Tibial nerve (tissue), 4 donors: ENCODE measurements around the gene AMBP. TPM values are rescaled to one million over a fixed set of nuclear protein-coding genes. Genes with fewer than 3 reads are reported as not detected.

Experiments used
- DNase-seq, 2 donors: peaks; one replicate each; pipeline ENCODE4 v3.0.0-alpha.2; 2019; ENCODE audit warnings: low spot score in 2 of 2
- H3K27ac ChIP-seq, 4 donors: fragments of 200-600 bp; sonication (generic) in 3 of 4; one replicate each; pipeline ENCODE4 v1.5.1; 2017 to 2019; ENCODE audit warnings: mild to moderate bottlenecking in 1 of 4
- H3K27me3 ChIP-seq, 2 donors: fragments of 200-600 bp; sonication (generic) in 1 of 2; one replicate each; pipeline versions ENCODE4 v1.5.1 to v1.6.0; 2017 to 2019
- H3K36me3 ChIP-seq, 3 donors: fragments of 200-600 bp; sonication (generic); one replicate each; pipeline ENCODE4 v1.5.1; 2018 to 2019
- H3K4me1 ChIP-seq, 4 donors: fragments of 200-600 bp; sonication (generic) in 3 of 4; one replicate each; pipeline ENCODE4 v1.5.1; 2017 to 2019
- H3K4me3 ChIP-seq, 4 donors: fragments of 200-600 bp; sonication (generic) in 3 of 4; one replicate each; pipeline ENCODE4 v1.5.1; 2017 to 2019; ENCODE audit warnings: mild to moderate bottlenecking in 1 of 4, moderate library complexity in 1 of 4
- H3K9me3 ChIP-seq, 4 donors: fragments of 200-600 bp; sonication (generic) in 3 of 4; one replicate each; pipeline ENCODE4 v1.5.1; 2017 to 2019
- EP300 ChIP-seq, 2 donors: sonication (generic); formaldehyde crosslinking; IDR thresholded peaks; one replicate each; pipeline ENCODE4 v1.6.1; 2017; ENCODE audit warnings: antibody characterized with exemption in 2 of 2, mild to moderate bottlenecking in 1 of 2
- POLR2A ChIP-seq, 2 donors: fragments of 450-650 bp; IDR thresholded peaks; one replicate each; pipeline ENCODE4 v1.6.1; 2017; ENCODE audit warnings: antibody characterized with exemption in 2 of 2, mild to moderate bottlenecking in 2 of 2, moderate library complexity in 2 of 2
- WGBS, 2 donors: methylation state at CpG; one replicate each; pipeline ENCODE4 v1.1.5; 2018; 5-methylcytosine and 5-hydroxymethylcytosine counted together
- total RNA-seq, 4 donors: library from RNA; depleted of rRNA; stranded (reverse); fragments of >200 nt; gene quantifications; one replicate each; pipeline ENCODE4 v1.1.0, GENCODE V29; 2016
- TF ChIP-seq, protein P1 (sequence below), 5 experiments: fragments of 200-600 bp in 3 of 5; fragments of 450-650 bp in 2 of 5; sonication (generic) in 3 of 5; IDR thresholded peaks; one replicate each; pipeline ENCODE4 v1.5.1; 2016 to 2019; ENCODE audit warnings: antibody characterized with exemption in 5 of 5, mild to moderate bottlenecking in 3 of 5, moderate library complexity in 2 of 5

AMBP gene
- total RNA-seq, 4 donors from 2014 or later = not detected

DNA sequence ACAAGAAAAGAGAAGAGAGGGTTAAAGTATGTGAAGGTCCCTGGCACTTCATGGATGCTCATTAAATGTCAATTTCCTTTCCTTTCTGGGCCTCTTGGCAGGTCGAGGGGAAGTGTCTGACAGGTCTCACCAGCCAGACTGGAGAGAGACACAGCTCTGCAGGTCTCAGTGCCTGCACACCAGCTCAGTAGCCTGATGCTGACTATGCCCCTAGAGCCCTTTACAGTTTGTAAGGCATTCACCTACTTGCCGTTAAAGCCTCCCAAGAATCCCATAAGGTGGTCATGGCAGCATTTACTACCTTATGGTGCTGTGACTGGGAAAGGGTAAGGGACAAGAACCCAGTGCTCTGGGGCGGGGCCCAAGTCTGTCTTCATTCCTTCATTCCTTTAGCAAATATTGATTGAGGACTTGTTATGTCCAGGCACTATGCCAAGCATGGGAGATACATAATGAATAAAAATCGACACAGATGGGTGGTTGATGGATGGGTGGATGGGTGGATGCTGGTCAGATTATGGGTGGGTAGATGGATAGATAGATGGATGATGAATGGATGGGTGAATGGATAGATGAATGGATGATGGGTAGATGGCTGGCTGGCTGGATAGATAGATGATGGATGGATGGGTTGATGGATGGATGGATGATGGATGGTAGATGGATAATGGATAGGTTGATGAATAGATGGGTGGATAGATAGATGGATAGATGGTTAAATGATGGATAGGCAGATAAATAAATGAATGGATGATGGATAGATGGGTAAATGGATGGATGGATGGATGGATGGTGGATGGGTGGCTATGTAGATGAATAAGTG, 42.3 kb upstream of the AMBP start:
- Histone ChIP-seq H3K9me3 (no peaks in the 10 kb centered on the region), H3K36me3 (no peaks in the 10 kb centered on the region), H3K27me3 (no peaks in the 10 kb centered on the region), H3K4me1 (peaks cover 0 to 28% (median 13%) of the 10 kb centered on the region in 4 donors), H3K4me3 (no peak overlapping the region), H3K27ac (no peak overlapping the region)
- WGBS, 2 donors = 57 to 72% methylated on average over 4 of the region's 4 CpGs
- no peak for TF ChIP-seq POLR2A (IDR thresholded peaks at IDR 0.05)
- TF ChIP-seq EP300 (IDR thresholded peaks at IDR 0.05) = no peak
- TF ChIP-seq, protein P1, sequence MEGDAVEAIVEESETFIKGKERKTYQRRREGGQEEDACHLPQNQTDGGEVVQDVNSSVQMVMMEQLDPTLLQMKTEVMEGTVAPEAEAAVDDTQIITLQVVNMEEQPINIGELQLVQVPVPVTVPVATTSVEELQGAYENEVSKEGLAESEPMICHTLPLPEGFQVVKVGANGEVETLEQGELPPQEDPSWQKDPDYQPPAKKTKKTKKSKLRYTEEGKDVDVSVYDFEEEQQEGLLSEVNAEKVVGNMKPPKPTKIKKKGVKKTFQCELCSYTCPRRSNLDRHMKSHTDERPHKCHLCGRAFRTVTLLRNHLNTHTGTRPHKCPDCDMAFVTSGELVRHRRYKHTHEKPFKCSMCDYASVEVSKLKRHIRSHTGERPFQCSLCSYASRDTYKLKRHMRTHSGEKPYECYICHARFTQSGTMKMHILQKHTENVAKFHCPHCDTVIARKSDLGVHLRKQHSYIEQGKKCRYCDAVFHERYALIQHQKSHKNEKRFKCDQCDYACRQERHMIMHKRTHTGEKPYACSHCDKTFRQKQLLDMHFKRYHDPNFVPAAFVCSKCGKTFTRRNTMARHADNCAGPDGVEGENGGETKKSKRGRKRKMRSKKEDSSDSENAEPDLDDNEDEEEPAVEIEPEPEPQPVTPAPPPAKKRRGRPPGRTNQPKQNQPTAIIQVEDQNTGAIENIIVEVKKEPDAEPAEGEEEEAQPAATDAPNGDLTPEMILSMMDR (IDR thresholded peaks at IDR 0.05) = no peak
- no peak for DNase-seq

DNA sequence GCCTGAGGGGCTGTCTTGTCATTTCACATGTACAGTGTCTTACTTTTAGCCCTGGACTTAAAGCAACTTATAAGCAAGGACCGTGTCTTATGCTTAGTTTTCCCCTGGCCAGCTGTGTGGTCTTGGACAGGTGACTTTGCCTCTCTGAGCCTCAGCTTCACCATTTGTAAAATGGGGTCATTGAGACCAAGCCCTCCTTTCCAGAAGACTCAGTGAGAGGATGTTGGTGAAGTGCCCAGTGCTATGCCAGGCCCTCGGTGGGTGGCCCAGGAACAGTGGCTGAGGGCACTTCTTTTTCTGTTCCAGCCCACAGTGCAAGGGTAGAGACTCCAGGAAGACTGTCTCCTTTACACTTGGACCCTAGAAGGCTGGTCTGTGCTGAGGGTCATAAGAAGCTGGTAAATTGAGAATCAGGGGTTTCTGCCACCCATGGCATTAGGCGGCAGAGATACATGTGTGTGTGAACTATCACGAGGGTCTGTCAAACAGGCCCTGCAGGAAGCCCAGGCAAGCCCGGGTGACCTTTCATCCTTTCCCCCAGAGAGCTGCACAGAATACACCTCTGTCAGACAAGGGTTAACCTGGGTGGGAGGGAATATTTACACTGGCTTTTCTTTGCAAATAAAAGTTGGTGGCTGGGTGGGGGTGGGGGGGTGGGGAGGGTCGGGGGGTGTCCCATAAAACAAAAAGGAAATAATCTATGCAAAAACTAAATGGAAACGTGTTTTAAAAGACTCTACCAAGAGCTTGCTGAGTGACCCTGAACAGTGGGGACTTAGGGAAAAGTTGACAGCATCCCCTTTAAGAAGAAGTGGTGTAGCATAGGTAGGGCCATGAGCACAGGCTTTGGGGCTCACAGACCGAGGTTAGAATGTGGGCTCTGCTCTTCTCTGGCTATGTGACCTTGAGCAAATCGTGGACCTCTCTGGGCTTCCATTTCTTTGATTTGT, 41.4 kb upstream of the AMBP start:
- DNase-seq = no peak
- H3K4me1 ChIP-seq = peaks cover 0 to 31% (median 13%) of the 10 kb centered on the region in 4 donors

DNA sequence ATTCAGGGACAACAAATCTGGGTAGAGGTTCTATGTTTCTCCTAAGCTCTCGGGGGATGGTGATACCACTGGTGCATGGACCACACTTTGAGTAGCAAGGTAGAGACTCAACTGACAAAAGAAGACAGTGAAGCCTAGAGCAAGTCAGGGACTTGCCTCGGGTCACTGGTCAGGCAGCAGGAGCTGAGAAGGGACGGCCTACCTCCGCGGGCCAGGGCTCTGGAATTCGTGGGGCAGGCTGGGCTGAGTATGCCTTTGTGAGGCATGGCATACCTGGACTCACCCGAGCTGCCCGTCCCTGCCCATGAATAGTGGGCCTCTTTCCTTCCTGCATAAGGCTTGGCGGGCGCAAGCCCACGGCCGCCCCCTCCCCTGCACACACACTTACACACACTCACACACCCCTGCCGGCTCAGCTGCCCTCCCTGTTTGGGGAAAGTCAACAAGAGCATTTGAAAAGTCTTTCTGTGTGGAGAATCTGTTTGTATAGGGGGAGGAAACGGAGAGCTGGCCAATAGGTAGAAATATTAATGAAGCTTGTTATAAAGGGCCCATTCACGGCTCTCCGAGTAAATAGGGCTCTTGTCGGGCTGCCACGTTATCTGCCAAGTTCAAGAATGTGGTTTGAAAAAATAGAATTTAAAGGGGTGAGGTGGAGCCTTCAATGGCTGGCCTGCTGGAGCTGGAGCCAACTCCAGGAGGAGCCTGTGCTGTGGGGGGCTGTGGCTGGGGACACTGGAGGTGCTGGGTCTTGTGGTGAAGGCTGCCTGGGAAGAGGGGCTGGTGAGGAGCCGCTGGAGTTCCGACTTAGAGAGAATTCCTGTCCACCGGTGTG, 40.1 kb upstream of the AMBP start:
- H3K36me3 ChIP-seq = no peaks in the 10 kb centered on the region
- peaks cover 0 to 37% (median 13%) of the 10 kb centered on the region in 4 donors for H3K4me1 ChIP-seq
- H3K9me3 ChIP-seq = no peaks in the 10 kb centered on the region
- H3K27ac ChIP-seq = peak overlapping the region in 2 of 4 donors; percentile 18 to 54
- peak in 1 of 2 donors; percentile 10 for TF ChIP-seq EP300 (IDR thresholded peaks at IDR 0.05)
- TF ChIP-seq, protein P1 (IDR thresholded peaks at IDR 0.05) = no peak
- no peaks in the 10 kb centered on the region for H3K27me3 ChIP-seq
- H3K4me3 ChIP-seq = no peak overlapping the region
- WGBS, 2 donors = 42 to 54% methylated on average over 20 to 21 of the region's 21 CpGs
- DNase-seq = no peak

More for the DNA sequence above, 41.4 kb upstream of the AMBP start:
- H3K9me3 ChIP-seq = no peaks in the 10 kb centered on the region
- H3K4me3 ChIP-seq = no peak overlapping the region
- no peaks in the 10 kb centered on the region for H3K36me3 ChIP-seq
- no peaks in the 10 kb centered on the region for H3K27me3 ChIP-seq
- H3K27ac ChIP-seq = peak overlapping the region in 1 of 4 donors; percentile 48
- WGBS, 2 donors = 55 to 57% methylated on average over 8 to 9 of the region's 9 CpGs
- TF ChIP-seq POLR2A (IDR thresholded peaks at IDR 0.05) (no peak), EP300 (IDR thresholded peaks at IDR 0.05) (no peak)
- TF ChIP-seq, protein P1 (IDR thresholded peaks at IDR 0.05) = no peak

DNA sequence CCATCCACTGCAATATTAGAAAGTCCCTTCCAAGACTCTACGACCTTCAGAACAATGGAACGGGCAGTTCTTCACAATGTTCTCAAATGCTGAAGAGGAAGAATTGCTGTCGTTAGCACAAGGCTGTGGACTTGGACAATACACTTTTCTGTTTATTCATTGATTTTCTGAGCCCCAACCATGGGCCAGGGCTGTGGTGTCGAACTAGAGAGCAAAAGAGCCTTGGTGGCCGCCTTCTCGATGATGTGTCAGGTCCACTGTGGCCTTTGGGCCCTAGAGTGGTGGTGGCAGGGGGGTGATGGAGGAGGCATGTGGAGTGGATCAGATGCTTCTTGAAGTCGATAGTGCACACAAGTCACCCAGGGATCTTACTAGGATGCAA, 39.5 kb upstream of the AMBP start:
- Histone ChIP-seq H3K4me3 (no peak overlapping the region), H3K4me1 (peaks cover 0 to 43% (median 13%) of the 10 kb centered on the region in 4 donors), H3K9me3 (no peaks in the 10 kb centered on the region), H3K27me3 (no peaks in the 10 kb centered on the region), H3K27ac (peak overlapping the region in 2 of 4 donors; percentile 18 to 54), H3K36me3 (no peaks in the 10 kb centered on the region)
- TF ChIP-seq, protein P1 (IDR thresholded peaks at IDR 0.05) = no peak
- no peak for TF ChIP-seq POLR2A (IDR thresholded peaks at IDR 0.05)
- no peak for TF ChIP-seq EP300 (IDR thresholded peaks at IDR 0.05)
- no peak for DNase-seq
- 57 to 72% methylated on average over 7 of the region's 7 CpGs for WGBS, 2 donors
